K562 (cell line): Measurements from ENCODE around the gene NCOA1.

ENCODE experiments used
- BRF2 ChIP-seq: IDR thresholded peaks from 3 replicates; pipeline ENCODE4 v1.6.1; 2011; ENCODE audit warnings: borderline replicate concordance, mild to moderate bottlenecking; ENCODE audit not compliant: insufficient read length, insufficient read depth
- CBX5 ChIP-seq: IDR thresholded peaks from 2 replicates; pipeline ENCODE4 v1.6.1; 2014; ENCODE audit warnings: low read depth, borderline replicate concordance
- CHD2 ChIP-seq: IDR thresholded peaks from 2 replicates; pipeline ENCODE4 v1.6.1; 2011; ENCODE audit warnings: low read depth, low read length
- EZH2 ChIP-seq: IDR thresholded peaks from 2 replicates; pipeline ENCODE4 v1.6.1; 2012; ENCODE audit warnings: low read depth, mild to moderate bottlenecking, inconsistent platforms, low read length, borderline replicate concordance
- KDM4B ChIP-seq, 2 experiments: fragments of 450-650 bp in 1 of 2; sonication (generic) in 1 of 2; IDR thresholded peaks; 2 replicates each; pipeline ENCODE4 v1.6.1; 2016 to 2017; ENCODE audit warnings: borderline replicate concordance in 2 of 2, antibody characterized with exemption in 1 of 2, low read depth in 1 of 2, mild to moderate bottlenecking in 1 of 2
- MED1 ChIP-seq: sonication (generic); formaldehyde crosslinking; IDR thresholded peaks from 2 replicates; pipeline ENCODE4 v1.8.1; 2023; ENCODE audit warnings: missing genetic modification reagents, borderline replicate concordance
- MTA2 ChIP-seq: fragments of 450-650 bp; IDR thresholded peaks from 2 replicates; pipeline ENCODE4 v1.6.1; 2016; ENCODE audit warnings: low read depth
- NCOA2 ChIP-seq, 2 experiments: fragments of 450-650 bp; IDR thresholded peaks; 2 replicates each; pipeline ENCODE4 v1.6.1; 2018; ENCODE audit warnings: mild to moderate bottlenecking in 2 of 2, moderate library complexity in 1 of 2; ENCODE audit not compliant: partially characterized antibody in 2 of 2
- POU5F1 ChIP-seq: fragments of 150-350 bp; IDR thresholded peaks from 2 replicates; pipeline ENCODE4 v1.6.1; 2014; ENCODE audit warnings: borderline replicate concordance, low read length, low read depth, mild to moderate bottlenecking; ENCODE audit not compliant: partially characterized antibody
- REST ChIP-seq, 2 experiments: fragments of 450-650 bp; formaldehyde crosslinking in 1 of 2; IDR thresholded peaks; 2 replicates each; pipeline versions ENCODE4 v1.4.0 to v1.6.1; 2014 to 2020; ENCODE audit warnings: mild to moderate bottlenecking in 2 of 2, borderline replicate concordance in 1 of 2, low read depth in 1 of 2
- SIN3A ChIP-seq, 2 experiments: fragments of 150-350 bp in 1 of 2; IDR thresholded peaks; 2 replicates each; pipeline ENCODE4 v1.6.1; 2011 to 2016; ENCODE audit warnings: borderline replicate concordance in 2 of 2, low read depth in 2 of 2, low read length in 2 of 2, mild to moderate bottlenecking in 2 of 2, moderate library complexity in 2 of 2; ENCODE audit not compliant: control insufficient read depth in 1 of 2
- TAF15 ChIP-seq: fragments of 200-400 bp; formaldehyde crosslinking; IDR thresholded peaks from 2 replicates; pipeline ENCODE4 v1.6.1; 2017; ENCODE audit warnings: mild to moderate bottlenecking, low read depth, low read length, moderate library complexity
- TEAD2 ChIP-seq: fragments of 450-650 bp; IDR thresholded peaks from 2 replicates; pipeline ENCODE4 v1.6.1; 2016; ENCODE audit warnings: missing genetic modification characterization, control low read depth, missing compliant biosample characterization
- ZNF274 ChIP-seq: IDR thresholded peaks from 2 replicates; pipeline ENCODE4 v1.6.1; 2011; ENCODE audit warnings: low read depth, mild to moderate bottlenecking, low read length, moderate library complexity, borderline replicate concordance

GRCh38 chr2:24721470-24721869 lies 230.4 kb downstream of the NCOA1 start:
- TF ChIP-seq SIN3A (IDR thresholded peaks at IDR 0.05; ENCODE audit: borderline replicate concordance in 2 of 2, control insufficient read depth in 1 of 2, low read depth in 2 of 2, low read length in 2 of 2) (no peak), TEAD2 (no peak), CBX5 (no peak), NCOA2 (IDR thresholded peaks at IDR 0.05; ENCODE audit: partially characterized antibody in 2 of 2) (no peak), POU5F1 (no peak), MED1 (CRISPR knock-in tag) (no peak), EZH2 (no peak), ZNF274 (no peak), REST (IDR thresholded peaks at IDR 0.05; ENCODE audit: borderline replicate concordance) (no peak), REST (CRISPR knock-in tag; IDR thresholded peaks at IDR 0.05; ENCODE audit: low read depth) (no peak), CHD2 (no peak), TAF15 (no peak), BRF2 (no peak), MTA2 (no peak), KDM4B (IDR thresholded peaks at IDR 0.05; ENCODE audit: borderline replicate concordance in 2 of 2, low read depth in 1 of 2) (no peak)
